TTC549 (cell line): ENCODE measurements around the gene PDCD1.
"Not testable (repeated sequence)": the region's sequence is repeated elsewhere in the genome, so short reads cannot be mapped to it uniquely, and the experiment has no call there.

Source experiments
- FAIRE-seq: peaks from 2 replicates; lab custom pipeline; 2012; peaks lifted over from hg19 to GRCh38; lab: Jason Lieb, UNC

The PDCD1 gene

DNA sequence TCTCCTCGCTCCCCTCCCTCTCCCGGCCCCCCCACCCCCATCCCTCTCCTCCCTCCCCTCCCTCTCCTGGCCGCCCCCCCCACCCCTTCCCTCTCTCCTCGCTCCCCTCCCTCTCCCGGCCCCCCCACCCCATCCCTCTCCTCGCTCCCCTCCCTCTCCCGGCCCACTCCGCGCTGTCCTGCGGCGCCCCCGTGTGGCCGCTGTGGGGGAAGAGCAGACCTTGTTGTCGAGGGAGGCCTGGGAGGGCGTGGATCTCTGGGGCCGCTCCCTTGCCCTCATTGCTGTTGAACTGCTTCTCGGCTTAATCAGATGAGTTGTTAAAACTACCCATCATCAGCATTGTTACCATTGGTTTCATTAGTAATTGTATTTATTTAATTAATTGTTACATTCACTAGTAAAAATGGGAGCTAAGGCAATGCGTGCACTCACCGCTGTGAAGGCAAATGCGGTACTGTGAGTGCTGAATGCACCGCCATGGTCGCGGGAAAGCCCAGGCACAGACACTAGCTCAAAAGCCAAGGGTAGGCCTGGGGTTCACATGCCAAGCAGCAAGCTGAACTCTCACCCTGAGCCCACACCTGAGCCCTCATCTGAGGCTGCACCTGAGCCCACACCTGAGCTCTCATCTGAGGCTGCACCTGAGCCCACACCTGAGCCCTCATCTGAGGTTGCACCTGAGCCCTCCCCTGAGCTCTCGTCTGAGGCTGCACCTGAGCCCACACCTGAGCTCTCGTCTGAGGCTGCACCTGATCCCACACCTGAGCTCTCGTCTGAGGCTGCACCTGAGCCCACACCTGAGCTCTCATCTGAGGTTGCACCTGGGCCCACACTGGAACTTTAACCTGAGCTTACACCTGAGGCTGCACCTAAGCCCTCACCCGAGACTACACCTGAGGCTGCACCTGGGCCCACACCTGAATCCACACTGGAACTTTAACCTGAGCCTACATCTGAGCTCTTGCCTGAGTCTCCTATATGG lies 19.6 kb upstream of the PDCD1 start:
- FAIRE-seq = no peak

DNA sequence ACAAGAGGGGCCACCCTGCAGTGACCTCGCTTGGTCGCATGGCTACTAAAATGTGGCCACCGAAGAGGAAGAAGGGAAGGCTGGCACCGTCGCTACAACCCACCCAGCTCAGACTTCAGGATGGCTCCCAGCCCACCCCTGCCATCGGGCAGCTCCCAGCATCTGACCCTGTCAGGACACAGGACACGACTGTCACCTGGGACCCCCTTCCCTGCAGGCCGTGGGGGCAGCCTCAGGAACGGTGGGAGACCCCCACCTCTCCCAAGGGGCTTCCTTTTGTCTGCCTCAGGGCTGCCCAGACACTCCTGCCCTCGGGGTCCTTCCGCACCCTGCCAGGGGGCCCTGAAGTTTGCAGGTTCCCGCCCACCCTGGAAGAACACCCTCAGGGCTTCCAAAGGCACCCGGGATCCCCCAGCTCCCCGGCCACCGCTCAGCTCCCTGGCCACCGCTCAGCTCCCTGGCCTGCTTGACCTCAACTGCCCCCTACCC lies 18.5 kb upstream of the PDCD1 start:
- FAIRE-seq = no peak

DNA sequence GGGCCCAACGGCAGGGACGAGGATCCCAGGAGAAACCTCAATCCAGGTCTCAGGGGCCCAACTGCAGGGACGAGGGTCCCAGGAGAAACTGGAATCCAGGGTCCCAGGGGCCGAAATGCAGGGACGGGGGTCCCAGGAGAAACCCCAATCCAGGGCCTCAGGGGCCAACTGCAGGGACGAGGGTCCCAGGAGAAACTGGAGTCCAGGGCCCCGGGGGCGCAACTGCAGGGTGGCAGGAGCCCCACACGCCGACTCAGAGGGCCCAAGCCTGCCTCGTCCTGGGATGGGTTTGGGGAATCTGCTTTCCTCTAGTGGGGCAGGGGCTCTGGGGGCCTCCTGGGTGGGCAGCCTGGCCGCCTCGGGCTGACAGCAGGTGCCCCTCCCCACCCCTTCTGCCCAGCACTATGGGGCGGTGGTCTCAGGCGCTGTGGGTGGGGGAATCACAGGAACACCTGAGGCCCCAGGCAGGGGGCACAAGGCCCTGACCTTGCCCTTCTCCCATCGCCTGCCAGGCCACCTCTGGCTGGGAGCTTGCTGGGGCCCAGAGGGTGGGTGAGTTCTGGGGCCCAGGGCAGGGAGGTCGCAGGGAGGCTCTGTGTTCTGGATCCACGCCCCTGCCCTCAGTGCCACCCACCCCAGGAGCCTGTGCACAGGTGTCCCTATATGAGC lies 18.0 kb upstream of the PDCD1 start:
- FAIRE-seq = no peak

DNA sequence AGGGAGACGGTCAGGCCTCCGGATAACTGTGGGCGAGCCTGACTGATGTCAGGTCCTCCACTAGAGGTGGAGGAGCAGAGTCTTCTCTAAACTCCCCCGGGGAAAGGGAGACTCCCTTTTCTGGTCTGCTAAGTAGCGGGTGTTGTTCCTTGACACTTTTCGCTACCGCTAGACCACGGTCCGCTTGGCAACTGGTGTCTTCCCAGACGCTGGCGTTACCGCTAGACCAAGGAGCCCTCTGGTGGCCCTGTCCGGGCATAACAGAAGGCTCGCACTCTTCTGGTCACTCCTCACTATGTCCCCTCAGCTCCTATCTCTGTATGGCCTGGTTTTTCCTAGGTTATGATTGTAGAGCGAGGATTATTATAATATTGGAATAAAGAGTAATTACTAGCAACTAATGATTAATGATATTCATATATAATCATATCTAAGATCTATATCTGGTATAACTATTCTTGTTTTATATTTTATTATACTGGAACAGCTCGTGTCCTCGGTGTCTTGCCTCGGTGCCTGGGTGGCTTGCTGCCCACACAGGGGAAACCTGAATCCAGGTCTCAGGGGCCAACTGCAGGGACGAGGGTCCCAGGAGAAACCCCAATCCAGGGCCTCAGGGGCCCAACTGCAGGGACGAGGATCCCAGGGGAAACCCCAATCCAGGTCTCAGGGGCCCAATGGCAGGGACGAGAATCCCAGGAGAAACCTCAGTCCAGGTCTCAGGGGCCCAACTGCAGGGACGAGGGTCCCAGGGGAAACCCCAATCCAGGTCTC lies 17.2 kb upstream of the PDCD1 start:
- not testable (repeated sequence) for FAIRE-seq

DNA sequence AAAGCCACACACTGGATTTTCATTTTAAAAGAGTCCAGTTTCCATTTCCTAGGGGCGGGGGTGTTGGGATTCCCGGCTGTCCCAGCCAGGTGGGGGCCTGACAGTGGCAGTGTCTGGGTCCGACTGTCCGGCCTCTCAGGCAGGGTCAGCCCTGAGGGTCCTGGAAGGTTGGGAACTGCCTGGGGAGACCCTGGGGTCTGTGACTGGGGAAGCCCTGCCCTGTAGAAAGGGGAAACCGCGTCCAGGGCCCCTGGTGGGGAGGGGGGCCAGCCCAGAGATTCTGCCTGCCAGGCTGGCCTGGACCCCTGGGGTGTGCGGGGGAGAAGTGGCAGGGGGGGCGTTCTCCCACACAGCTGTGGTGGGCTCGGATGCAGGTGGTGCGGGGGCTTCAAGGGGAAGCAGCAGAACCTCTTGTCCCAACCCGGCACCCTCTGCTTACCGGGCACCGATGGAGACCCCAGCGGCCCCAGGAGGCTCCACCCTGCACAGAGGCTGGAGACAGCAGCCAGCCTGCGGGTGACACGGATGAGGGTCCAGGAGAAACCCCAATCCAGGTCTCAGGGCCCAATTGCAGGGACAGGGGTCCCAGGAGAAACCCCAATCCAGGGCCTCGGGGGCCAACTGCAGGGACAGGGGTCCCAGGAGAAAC lies 15.7 kb upstream of the PDCD1 start:
- no peak for FAIRE-seq

DNA sequence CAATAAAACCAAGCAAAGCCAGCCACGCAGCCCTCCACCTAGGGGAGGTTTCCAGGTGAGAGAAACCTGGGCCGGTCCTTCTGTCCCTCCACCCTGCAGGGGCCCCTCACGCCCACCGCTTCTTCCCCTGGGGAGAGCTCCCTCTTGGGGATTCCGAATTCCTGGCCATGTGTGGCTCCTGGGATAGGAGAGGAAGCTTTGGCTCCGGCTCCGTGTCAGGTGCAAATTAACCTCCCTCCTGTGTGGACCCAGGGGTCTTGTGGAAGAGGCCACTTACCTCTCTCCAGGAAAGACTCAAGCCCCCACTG lies 15.1 kb upstream of the PDCD1 start:
- no peak for FAIRE-seq

DNA sequence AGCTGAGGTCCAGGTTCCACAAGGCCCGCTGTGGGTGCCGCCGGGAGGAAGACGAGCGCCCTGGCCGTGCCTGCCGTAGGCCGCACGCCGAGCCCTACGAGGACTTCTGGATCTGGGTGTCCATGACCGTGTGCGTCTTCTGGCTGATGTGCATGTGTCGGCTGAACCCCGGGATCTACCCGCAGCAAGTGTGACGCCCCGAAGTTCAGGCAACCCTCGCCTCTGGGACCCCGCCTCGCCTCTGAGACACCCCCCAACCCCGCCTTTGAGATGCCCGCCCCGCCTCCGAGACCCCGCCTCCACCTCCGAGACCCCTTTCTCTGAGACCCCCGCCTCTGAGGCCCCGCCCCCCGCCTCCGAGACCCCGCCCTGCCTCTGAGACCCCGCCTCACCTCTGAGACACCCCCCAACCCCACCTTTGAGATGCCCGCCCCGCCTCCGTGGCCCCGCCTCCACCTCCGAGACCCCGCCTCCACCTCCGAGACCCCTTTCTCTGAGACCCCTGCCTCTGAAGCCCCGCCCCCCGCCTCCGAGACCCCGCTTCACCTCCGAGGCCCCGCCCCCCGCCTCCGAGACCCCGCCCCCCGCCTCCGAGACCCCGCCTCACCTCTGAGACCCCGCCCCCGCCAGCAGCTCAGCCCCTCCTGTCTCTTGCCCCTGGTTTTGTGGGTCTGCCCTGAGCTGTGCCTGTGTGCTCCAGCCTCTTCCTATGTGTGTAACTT lies 14.5 kb upstream of the PDCD1 start:
- no peak for FAIRE-seq

DNA sequence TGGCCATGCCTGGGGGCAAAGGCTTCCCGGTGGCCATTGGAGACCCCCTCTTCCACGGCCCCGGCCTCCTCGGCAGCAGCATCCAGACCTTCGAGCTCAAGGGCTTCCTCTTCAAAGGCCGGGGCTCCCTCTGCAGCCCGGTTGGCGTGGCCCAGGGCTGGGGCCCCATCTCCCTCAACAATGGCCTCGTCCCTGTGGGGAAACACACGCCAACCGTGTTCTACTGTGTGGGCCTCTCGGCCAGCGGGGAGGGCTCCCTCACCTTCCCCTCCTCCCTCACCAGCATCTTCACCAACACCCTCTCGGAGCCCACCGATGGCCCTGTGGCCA lies 13.6 kb upstream of the PDCD1 start:
- FAIRE-seq = no peak

DNA sequence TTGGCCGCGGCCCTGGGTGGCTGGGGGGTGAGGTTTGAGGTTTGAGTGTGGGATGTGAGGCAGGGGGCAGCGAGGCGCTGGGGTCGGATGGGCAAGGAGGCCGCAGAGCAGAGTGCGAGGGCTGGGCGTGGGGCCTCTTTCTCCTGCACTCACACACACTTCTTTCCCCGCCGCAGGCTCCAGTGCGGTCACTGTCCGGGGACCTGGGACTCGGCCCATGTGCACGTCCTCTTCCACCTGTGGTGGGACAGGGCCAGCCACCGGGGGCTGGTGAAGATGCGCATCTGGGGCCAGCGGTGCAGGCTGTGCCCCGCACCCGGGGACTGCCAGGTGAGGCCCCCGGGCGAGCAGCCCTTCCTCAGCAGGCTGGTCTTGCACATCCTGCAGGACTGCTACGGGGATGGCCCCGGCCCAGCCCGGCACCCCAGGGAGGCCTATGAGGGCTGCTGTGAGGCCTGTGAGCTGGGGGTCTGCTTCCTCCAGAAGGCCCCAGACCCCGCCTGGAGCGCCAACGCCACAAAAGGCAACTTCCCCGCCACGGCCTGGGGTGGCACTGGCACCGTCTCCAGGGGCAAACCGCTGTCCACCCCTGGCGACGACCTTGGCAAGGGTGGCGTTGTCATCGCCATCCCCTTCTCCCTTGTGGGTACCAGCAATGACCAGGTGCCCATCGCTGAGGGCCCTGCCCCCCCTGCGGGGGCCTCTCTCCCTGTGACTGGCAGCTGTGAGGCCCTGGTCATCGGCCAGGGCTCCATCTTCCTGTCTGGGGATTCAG lies 13.0 kb upstream of the PDCD1 start:
- no peak for FAIRE-seq

DNA sequence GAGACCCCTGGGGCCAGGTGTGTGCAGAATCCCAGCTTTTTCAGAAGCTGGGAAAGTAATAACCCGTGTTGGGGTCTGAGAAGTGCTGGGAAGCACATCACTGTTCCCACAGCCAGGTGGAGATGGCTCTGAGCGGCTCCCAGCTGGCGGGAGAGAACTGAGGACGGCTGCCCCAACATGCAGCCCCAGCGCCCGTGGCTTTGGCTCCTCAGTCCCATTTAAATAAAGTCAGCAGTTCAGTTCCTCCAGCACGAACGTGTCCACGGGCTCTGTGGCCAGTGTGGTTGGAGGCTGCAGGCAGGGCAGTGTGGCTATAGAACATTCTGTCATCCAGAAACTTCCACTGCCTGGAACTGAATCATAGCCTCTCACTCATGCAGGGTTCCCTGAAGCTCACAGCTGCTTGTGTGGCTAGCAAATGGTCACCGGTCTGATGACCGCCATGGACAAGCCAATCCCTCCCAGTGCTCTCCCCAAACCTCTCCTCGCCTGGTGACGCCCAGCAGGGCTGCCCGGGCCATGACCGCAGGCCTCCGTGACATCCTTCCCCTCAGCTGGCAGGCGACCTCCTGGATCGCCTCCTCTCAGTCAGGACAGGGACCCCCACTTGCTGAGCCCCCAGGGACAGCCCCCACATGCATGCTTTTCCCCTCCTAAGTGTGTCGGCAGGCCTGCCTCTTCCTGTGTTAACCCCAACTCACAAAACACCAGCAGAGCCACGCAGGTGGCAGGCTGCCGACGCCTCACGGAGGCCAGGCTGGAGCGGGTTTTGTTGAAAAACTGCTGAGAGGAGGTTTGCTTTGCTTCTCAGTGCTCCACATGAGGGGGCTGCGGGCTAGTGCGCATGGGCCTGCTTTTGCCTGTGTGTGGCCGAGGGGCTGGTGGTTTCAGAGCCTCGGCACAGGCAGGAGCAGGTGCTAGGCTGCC lies 12.2 kb upstream of the PDCD1 start:
- no peak for FAIRE-seq

DNA sequence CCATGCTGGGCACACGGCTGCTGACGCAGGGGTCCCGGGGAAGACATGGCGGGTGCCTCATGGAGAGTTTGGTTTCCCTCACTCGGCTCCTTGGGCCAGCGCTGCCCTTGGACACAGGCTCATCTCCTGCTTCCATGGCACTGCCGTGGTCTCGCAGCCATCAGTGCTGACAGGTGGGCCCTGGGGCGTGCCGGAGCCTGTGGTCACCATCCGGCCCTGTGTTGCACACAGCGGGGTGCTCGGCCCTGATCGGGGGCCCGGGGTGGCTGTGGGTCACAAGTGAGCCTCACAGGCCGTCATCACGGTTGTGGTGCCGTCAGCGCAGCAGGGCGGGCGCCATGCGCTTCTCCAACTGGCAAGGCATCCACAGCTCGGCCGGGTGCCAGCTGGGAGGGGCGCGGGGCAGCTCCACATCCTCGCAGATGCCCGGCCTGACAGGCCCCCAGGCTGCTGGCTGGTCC lies 11.4 kb upstream of the PDCD1 start:
- FAIRE-seq = no peak

DNA sequence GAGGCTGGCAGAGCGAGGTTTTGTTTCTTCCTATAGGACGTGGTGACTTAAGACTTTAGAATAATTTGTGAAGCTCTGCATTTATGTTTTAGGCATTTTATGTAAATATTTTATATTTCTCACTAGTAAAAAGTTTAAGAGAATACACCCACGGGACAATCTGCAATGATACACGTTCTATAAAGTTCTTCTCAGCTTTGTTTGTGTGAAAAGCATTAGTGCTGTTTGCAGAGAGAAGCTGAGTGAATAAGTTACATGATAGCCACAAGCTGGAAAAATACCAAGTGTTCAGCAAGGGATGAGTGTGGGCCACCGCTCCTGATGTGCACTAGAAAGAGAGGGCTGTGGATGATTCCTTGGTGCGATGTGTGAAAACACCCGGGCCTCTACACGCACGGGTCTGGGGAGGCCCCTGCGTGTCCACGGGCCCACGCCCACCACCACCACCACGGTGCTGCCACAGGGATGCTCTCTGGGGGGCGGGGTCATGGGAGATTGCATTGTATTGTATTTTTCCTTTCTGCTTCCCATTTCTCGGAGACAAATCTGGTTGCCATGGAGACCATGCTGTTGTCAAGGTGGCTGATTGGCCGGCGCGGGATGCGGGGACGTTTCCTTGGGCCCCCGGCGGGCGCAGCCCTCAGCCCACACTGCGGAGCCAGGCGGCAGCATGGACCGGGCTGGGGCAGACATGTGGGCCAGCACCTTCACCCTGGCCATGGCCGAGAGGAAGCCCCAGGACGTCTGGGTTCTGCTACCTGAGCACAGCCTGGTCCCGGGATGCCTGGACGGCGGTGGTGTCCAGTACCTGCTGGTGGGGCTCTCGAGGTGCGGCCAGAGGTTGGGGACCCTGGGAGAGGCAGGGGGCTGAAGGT lies 10.6 kb upstream of the PDCD1 start, which contains the start of gene RTP5:
RTP5 (plus strand) TSS at position 643 of the 875 bp plus-strand sequence; CDS start at position 671, 28 bp downstream.
- FAIRE-seq = no peak

DNA sequence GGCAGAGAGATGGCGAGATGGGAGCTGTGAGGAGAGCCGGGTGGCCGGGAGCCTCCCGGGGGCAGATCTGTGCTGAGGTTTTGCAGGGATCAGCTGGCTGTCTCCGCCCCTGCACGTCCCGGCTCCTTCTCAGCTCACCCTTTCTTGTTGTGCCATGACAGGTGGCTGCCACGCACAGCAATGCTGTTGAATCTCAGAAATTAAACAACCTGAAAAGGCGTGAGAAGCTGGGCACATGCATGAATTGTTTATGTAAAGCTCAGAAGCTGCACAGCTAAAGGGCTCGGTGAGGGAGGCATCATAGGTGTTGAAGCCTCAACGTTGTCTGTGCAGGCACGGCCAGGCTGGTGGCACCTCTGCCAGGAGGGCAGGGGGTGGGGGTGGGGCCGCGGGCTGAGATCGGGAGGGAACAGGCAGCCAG lies 10.0 kb upstream of the PDCD1 start:
- FAIRE-seq = no peak

DNA sequence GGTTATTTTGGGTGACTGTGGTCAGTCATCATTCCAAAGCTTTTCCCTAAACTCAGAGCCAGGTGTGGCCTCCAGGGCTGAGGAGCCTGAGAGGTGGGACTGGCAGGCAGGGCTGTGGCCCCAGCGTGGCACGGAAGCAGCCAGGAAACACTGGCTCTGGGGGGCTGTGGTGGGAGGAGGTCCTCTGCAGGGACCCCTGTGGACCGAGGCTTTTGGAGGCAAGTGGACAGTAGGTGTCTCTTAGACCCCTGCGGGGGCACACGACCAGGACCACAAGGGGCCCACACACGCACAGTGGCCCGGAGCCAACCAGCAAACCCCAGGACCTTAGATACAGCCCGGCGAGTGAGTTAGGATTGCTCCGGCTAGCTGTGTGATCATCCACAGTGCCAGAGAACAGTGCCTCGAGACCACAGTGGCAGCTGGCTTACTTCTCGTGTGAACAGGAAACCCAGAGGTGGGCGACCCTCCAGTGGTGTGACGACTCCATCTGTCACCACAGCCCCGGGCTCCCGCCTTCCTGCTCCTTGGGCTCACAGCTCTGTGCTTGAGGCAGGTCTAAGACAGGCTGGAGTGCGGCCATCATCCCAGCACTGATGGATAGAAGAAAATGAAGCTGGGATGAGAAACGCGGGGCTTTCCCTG lies 9.2 kb upstream of the PDCD1 start:
- no peak for FAIRE-seq

DNA sequence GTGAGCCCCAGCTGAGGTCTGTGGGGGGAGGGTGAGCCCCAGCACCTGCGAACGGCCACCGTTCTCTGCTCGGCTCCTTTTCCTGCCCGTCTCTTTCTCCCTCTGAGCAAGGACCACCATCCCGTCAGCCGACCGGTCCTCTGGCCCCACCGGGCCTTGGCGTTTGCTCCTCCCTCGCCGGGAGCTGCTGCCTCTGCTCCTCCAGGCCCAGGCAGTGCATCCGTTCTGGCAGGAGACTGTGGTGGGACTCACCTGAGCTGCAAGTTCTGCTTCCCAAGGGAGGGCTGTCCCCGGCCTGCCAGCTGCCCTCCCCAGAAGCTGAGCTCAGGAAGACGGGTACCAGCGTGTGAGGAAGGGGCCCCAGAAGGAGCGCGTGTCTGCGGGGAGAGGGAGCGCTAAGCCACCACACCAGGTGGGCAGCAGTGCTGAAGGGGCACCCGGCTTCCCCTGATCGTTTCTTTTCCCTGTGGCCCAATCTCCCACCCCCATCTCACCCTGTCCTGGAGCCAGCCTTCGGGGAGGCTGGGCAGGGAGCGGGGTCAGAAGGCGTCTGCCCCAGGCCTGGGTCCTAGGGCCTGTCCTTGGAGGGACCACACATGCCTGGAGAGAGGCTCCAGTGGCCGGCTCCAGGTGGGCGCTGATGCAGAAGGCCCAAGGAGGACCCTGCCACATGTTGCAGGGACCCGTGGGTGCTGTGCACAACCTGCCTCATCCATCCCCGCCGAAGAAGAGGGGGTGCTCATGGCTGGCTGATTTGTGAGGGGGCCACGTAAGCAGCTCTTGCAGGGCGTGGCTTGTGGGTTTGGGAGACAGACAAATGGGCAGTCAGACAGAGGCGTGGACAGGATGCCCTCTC lies 8.3 kb upstream of the PDCD1 start:
- no peak for FAIRE-seq

DNA sequence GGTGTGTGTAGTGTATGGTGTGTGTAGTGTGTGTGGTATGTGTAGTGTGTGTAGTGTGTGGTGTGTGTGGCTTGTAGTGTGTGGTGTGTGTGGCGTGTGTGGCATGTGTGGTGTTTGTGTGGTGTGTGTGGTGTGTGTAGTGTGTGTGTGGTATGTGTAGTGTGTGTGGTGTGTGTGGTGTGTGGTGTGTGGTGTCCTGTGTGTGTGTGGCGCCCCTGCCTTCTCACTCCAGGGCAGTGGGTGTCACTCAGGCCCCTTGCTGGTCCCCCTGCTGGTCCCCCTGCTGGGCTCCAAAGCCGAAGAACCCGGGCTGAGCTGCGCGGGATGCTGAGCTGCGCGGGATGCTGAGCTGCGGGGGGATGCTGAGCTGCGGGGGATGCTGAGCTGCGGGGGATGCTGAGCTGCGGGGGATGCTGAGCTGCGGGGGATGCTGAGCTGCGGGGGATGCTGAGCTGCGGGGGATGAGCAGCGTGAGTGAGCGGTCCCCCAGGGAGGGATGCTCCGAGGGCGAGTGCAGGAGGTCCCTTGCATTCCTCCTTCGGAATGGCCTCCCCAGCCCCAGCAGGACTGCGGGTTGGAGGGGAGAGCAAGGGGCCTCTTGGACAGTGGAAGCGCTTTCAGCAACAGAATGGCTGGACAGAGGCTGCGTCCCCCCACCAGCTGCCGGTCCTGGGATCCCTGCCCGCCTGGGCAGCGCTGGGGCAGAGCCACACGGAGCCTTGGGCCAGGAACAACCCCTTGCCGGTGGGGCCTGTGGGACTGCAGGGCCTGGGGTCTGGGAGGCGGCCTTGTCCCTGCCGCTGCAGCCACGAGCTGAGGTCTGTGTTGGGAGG lies 7.5 kb upstream of the PDCD1 start:
- FAIRE-seq = no peak
